T47D (cell line): ENCODE data around the gene UBE2E1.

Source experiments
- DNase-seq, 2 experiments: peaks; one replicate each; pipeline versions ENCODE4 v3.0.0 to v3.0.0-alpha.2; 2011 to 2012; ENCODE audit warnings: low read depth in 1 of 2, low spot score in 1 of 2
- JUND ChIP-seq: IDR thresholded peaks from 2 replicates; pipeline ENCODE4 v1.6.1; 2012; ENCODE audit warnings: low read depth
- in situ Hi-C: cut with HindIII; loops from 2 replicates; pipeline ENCODE4 v1.10.0; 2016; ENCODE audit warnings: low sequenced_read_pairs, low pct_unique_long_range_greater_than_20kb

The UBE2E1 gene

GRCh38 chr3:23932571-23932970 is 126.8 kb downstream of the UBE2E1 start:
- no peak for DNase-seq
- in situ Hi-C loops: no loop called here
- TF ChIP-seq JUND: no peak

GRCh38 chr3:23934253-23934652 is 128.5 kb downstream of the UBE2E1 start:
- DNase-seq: no peak
- TF ChIP-seq JUND: no peak
- in situ Hi-C loops: no loop called here

GRCh38 chr3:23937296-23937695 is 131.5 kb downstream of the UBE2E1 start:
- TF ChIP-seq JUND: no peak
- DNase-seq: no peak
- in situ Hi-C loops: no loop called here

- no peak for DNase-seq
- in situ Hi-C loops: no loop called here
- no peak for TF ChIP-seq JUND
These were observed 132.9 kb downstream of the UBE2E1 start for GRCh38 chr3:23938688-23939087.

DNA sequence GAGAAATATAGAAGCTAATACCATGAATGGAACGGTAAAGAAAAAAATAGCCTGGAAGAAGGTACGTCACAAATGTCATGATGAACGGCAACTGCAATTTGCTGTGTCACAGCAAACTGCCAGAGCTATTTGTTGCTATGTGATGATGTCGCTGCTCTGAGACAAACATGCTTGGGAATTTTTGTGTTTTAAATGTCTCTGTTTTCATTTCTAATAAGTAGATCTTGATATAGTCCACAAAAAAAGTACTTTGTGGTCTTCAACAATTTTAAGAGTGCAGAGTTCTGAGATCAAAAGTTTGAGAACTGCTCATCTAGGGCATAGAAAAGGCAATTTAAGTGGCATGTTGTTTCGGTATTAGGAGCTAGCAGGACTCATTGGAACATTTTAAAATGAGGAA is 135.0 kb downstream of the UBE2E1 start:
- DNase-seq: no peak
- TF ChIP-seq JUND: no peak
- in situ Hi-C loops: no loop called here
